HUES6 (cell line): ENCODE data around the gene HRC.

ENCODE experiments used
- H3K27ac ChIP-seq: 2 replicates; pipeline ENCODE4 v1.7.0; 2013; ENCODE audit warnings: low read depth, mild to moderate bottlenecking, low read length, inconsistent platforms
- H3K27me3 ChIP-seq: 2 replicates; pipeline ENCODE4 v1.6.1; 2013; ENCODE audit warnings: low read length; ENCODE audit not compliant: control insufficient read depth, insufficient read depth
- H3K36me3 ChIP-seq: 2 replicates; pipeline ENCODE4 v1.6.1; 2013; ENCODE audit warnings: low read length; ENCODE audit not compliant: control insufficient read depth, insufficient read depth
- H3K4me1 ChIP-seq: 2 replicates; pipeline ENCODE4 v1.6.1; 2013; ENCODE audit warnings: low read length; ENCODE audit not compliant: control insufficient read depth, insufficient read depth
- H3K4me3 ChIP-seq: 2 replicates; pipeline ENCODE4 v1.5.1; 2013; ENCODE audit warnings: low read depth, low read length
- H3K9ac ChIP-seq: one replicate; pipeline ENCODE4 v1.6.1; 2013; ENCODE audit warnings: mild to moderate bottlenecking, low read length
- H3K9me3 ChIP-seq: 2 replicates; pipeline ENCODE4 v1.6.1; 2013; ENCODE audit warnings: low read depth, low read length; ENCODE audit not compliant: control insufficient read depth, insufficient read depth

HRC gene

DNA sequence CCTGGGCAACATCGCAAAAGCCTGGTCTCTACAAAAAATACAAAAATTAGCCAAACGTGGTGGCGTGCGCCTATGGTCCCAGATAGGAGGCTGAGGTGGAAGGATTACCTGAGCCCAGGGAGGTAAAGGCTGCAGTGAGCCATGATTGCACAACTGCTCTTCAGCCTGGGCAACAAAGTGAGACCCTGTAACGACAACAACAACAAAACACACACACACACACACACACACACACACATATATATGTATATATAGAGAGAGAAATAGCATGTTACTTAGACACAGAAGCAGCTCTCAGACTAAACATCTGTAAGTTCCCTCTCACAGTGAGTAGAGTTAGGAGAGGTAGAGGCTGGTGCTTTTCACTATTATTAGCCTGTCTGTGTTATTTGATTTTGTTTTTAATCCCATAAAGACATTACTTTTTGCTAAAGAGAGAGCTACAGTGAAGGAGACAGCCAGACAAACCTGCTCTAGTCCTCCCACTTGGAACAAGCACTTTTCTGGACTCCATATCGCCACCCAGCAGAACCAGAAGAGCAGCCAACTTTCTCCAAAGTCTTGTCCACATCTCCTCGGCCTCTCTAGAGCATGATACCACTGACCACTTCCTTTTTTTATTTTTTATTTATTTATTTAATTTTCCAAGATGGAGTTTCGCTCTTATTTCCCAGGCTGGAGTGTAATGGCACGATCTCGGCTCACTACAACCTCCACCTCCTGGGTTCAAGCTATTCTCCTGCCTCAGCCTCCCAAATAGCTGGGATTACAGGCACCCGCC lies 43.8 kb downstream of the HRC start:
- Histone ChIP-seq H3K9me3 (no peaks in the 10 kb centered on the region), H3K36me3 (peaks cover 36% of the 10 kb centered on the region), H3K4me3 (no peak overlapping the region), H3K27me3 (peaks cover 6% of the 10 kb centered on the region), H3K27ac (no peak overlapping the region), H3K4me1 (peaks cover 16% of the 10 kb centered on the region; the same call in 1 of the 2 replicates), H3K9ac (no peak overlapping the region)

GRCh38 chr19:49110567-49110966 lies 44.6 kb downstream of the HRC start:
- no peak overlapping the region for H3K9ac ChIP-seq
- H3K9me3 ChIP-seq: no peaks in the 10 kb centered on the region
- no peak overlapping the region for H3K27ac ChIP-seq

GRCh38 chr19:49109569-49110233 lies 45.5 kb downstream of the HRC start:
- Histone ChIP-seq H3K9ac (no peak overlapping the region), H3K27ac (no peak overlapping the region), H3K36me3 (peaks cover 53% of the 10 kb centered on the region), H3K4me1 (peaks cover 12% of the 10 kb centered on the region; the same call in 1 of the 2 replicates), H3K27me3 (no peaks in the 10 kb centered on the region), H3K9me3 (no peaks in the 10 kb centered on the region), H3K4me3 (no peak overlapping the region)

More at GRCh38 chr19:49110567-49110966, 44.6 kb downstream of the HRC start:
- H3K4me3 ChIP-seq: no peak overlapping the region
- peaks cover 44% of the 10 kb centered on the region for H3K36me3 ChIP-seq
- peaks cover 6% of the 10 kb centered on the region for H3K27me3 ChIP-seq
- peaks cover 16% of the 10 kb centered on the region; the same call in 1 of the 2 replicates for H3K4me1 ChIP-seq

- Histone ChIP-seq H3K36me3 (peaks cover 59% of the 10 kb centered on the region), H3K9me3 (no peaks in the 10 kb centered on the region), H3K4me3 (no peak overlapping the region), H3K9ac (no peak overlapping the region), H3K27me3 (no peaks in the 10 kb centered on the region), H3K27ac (no peak overlapping the region), H3K4me1 (peaks cover 12% of the 10 kb centered on the region; the same call in 1 of the 2 replicates)
Observed at GRCh38 chr19:49109051-49109450, 46.1 kb downstream of the HRC start.

GRCh38 chr19:49107625-49108459 lies 47.4 kb downstream of the HRC start:
- Histone ChIP-seq H3K4me3 (no peak overlapping the region), H3K27ac (no peak overlapping the region), H3K27me3 (no peaks in the 10 kb centered on the region), H3K9ac (no peak overlapping the region), H3K9me3 (no peaks in the 10 kb centered on the region), H3K36me3 (peaks cover 72% of the 10 kb centered on the region), H3K4me1 (0 out of 2 replicates have a peak, but pooled peaks cover 8% of the 10 kb centered on the region)

- Histone ChIP-seq H3K4me3 (no peak overlapping the region), H3K9ac (no peak overlapping the region), H3K27ac (no peak overlapping the region), H3K4me1 (0 out of 2 replicates have a peak, but pooled peaks cover 8% of the 10 kb centered on the region), H3K27me3 (no peaks in the 10 kb centered on the region), H3K9me3 (no peaks in the 10 kb centered on the region), H3K36me3 (peaks cover 81% of the 10 kb centered on the region)
Observed at GRCh38 chr19:49106648-49107135, 48.5 kb downstream of the HRC start.

- Histone ChIP-seq H3K36me3 (peaks cover 96% of the 10 kb centered on the region), H3K9ac (no peak overlapping the region), H3K4me1 (peaks cover 8% of the 10 kb centered on the region; the same call in 1 of the 2 replicates), H3K27ac (no peak overlapping the region), H3K9me3 (no peaks in the 10 kb centered on the region), H3K27me3 (no peaks in the 10 kb centered on the region), H3K4me3 (no peak overlapping the region)
Observed at GRCh38 chr19:49104229-49104864, 50.8 kb downstream of the HRC start.

DNA sequence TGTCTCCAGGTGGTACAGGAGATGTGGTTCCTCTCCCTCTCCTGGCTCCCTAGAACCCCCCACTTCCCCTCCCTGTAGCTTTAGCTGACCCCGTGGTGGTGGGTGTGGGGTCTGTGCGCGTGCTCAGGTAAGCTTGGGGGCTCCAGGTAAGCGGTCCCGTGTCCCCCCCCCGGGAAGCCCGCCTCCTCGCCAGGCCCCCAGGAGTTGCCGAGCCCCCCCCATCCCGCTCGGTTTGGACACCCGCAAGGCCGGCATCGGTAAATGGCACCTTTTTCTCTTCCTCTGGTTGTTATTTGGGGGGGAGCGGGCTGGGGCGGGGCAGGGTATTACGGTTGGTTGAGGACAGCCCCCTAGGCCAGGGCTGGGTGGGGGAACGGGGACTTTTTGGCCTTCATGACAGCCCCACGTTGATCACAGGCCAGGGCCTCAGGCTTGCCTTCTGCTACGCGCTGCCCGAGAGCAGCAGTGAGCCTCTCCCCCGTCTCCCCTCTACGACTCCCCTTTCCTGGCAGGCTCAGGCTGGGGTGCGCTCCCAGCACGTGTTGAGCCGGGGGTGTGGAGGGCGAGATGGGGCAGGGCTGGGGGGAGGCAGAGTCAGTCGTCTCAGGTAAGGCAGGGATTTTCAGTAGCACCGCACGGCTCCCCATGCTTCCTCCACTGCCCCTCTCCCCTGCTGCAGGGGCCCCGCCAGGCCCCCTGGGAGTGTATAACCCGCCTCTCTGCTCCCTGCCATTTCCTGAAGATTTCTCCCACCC lies 51.7 kb downstream of the HRC start:
- H3K9me3 ChIP-seq: no peaks in the 10 kb centered on the region
- H3K27me3 ChIP-seq: no peaks in the 10 kb centered on the region
- peaks cover 96% of the 10 kb centered on the region for H3K36me3 ChIP-seq
- no peak overlapping the region for H3K4me3 ChIP-seq
- H3K27ac ChIP-seq: no peak overlapping the region
- H3K9ac ChIP-seq: no peak overlapping the region
- H3K4me1 ChIP-seq: peaks cover 7% of the 10 kb centered on the region; the same call in 1 of the 2 replicates

- no peak overlapping the region for H3K27ac ChIP-seq
- peaks cover 94% of the 10 kb centered on the region for H3K36me3 ChIP-seq
- H3K9ac ChIP-seq: no peak overlapping the region
Observed at GRCh38 chr19:49102303-49102702, 52.9 kb downstream of the HRC start.

More at GRCh38 chr19:49102303-49102702, 52.9 kb downstream of the HRC start:
- no peaks in the 10 kb centered on the region for H3K9me3 ChIP-seq
- no peaks in the 10 kb centered on the region for H3K27me3 ChIP-seq
- H3K4me1 ChIP-seq: peaks cover 4% of the 10 kb centered on the region; the same call in 1 of the 2 replicates
- H3K4me3 ChIP-seq: no peak overlapping the region
